ENCODE data around the gene WDR27.
"Not testable (repeated sequence)": the region's sequence is repeated elsewhere in the genome, so short reads cannot be mapped to it uniquely, and the experiment has no call there.

Gene WDR27

GRCh38 chr6:169659820-169660610 lies 41.8 kb downstream of the WDR27 start:
- DNase-seq: no peak

GRCh38 chr6:169657284-169657610 lies 44.6 kb downstream of the WDR27 start:
- DNase-seq: no peak

GRCh38 chr6:169656546-169657283 lies 45.1 kb downstream of the WDR27 start:
- DNase-seq: no peak

GRCh38 chr6:169654598-169655391 lies 47.0 kb downstream of the WDR27 start:
- DNase-seq: no peak

- no peak for DNase-seq
Observed at GRCh38 chr6:169653691-169654090, 48.1 kb downstream of the WDR27 start.

- DNase-seq: no peak
Observed at GRCh38 chr6:169652896-169653295, 48.9 kb downstream of the WDR27 start.

GRCh38 chr6:169651498-169651897 lies 50.3 kb downstream of the WDR27 start:
- no peak for DNase-seq

- DNase-seq: no peak
Observed at GRCh38 chr6:169650959-169651292, 50.9 kb downstream of the WDR27 start.

- DNase-seq: no peak
Observed at GRCh38 chr6:169650241-169650958, 51.4 kb downstream of the WDR27 start.

GRCh38 chr6:169648617-169649016 lies 53.2 kb downstream of the WDR27 start:
- DNase-seq: no peak

- DNase-seq: no peak
Observed at GRCh38 chr6:169648092-169648491, 53.7 kb downstream of the WDR27 start.

GRCh38 chr6:169647637-169648036 lies 54.2 kb downstream of the WDR27 start:
- no peak for DNase-seq

- DNase-seq: no peak
Observed at GRCh38 chr6:169646906-169647567, 54.8 kb downstream of the WDR27 start.

- DNase-seq: not testable (repeated sequence)
Observed at GRCh38 chr6:169645459-169645858, 56.4 kb downstream of the WDR27 start.

GRCh38 chr6:169643521-169643920 lies 58.3 kb downstream of the WDR27 start:
- no peak for DNase-seq

GRCh38 chr6:169642455-169642854 lies 59.4 kb downstream of the WDR27 start:
- no peak for DNase-seq

- no peak for DNase-seq
Observed at GRCh38 chr6:169641461-169642085, 60.3 kb downstream of the WDR27 start.

- no peak for DNase-seq
Observed at GRCh38 chr6:169640983-169641382, 60.8 kb downstream of the WDR27 start.

- DNase-seq: no peak
Observed at GRCh38 chr6:169640351-169640852, 61.4 kb downstream of the WDR27 start.

- no peak for DNase-seq
Observed at GRCh38 chr6:169639653-169640278, 62.1 kb downstream of the WDR27 start.

GRCh38 chr6:169638915-169639314 lies 62.9 kb downstream of the WDR27 start:
- DNase-seq: no peak
